Measurements from ENCODE around the gene RBM28. TPM values are rescaled to one million over a fixed set of nuclear protein-coding genes. Genes with fewer than 3 reads are reported as not detected.

The RBM28 gene
- total RNA-seq, 1 experiment from 2014 or later: 31.2 TPM

DNA sequence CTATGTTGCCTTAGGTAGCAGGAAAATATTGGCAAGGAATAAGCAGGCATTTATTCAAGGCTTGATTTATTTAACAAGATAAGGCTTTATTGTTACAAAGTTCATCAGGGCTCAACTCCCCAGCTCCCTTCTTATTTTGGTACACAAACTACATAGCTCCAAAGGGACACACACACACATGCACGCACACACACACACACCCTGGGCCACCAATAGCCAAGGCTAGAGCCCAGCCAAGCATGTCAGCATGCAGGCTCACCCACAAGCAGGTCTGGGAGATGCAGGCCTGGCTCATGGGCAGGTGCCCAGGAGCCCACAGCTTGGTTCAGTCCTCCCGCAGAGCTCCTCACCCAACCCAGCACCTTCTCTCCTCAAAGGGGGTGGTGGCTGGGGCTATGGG, 79.2 kb downstream of the RBM28 start:
- no peak for DNase-seq (ENCODE audit: low read depth)

DNA sequence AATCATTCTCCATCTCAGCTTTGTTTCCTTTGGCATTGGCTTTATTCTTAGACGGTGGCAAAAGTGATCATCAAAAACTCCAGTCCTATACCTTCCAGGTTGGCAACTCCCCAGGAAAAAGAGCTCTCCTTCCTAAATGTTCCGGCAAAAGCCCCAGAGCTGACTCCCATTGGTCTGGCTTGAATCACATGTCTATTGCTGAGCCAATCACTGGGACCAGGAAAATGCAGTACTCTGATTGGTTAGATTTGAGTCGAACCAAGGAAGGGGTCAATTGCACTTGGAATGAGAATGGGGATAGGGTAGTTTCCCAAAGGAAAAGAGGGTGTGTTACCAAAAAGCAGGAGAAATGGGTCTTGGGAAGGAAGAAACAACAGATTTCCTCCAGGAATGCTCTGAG, 80.3 kb downstream of the RBM28 start:
- peak; percentile 23 for DNase-seq (ENCODE audit: low read depth)

DNA sequence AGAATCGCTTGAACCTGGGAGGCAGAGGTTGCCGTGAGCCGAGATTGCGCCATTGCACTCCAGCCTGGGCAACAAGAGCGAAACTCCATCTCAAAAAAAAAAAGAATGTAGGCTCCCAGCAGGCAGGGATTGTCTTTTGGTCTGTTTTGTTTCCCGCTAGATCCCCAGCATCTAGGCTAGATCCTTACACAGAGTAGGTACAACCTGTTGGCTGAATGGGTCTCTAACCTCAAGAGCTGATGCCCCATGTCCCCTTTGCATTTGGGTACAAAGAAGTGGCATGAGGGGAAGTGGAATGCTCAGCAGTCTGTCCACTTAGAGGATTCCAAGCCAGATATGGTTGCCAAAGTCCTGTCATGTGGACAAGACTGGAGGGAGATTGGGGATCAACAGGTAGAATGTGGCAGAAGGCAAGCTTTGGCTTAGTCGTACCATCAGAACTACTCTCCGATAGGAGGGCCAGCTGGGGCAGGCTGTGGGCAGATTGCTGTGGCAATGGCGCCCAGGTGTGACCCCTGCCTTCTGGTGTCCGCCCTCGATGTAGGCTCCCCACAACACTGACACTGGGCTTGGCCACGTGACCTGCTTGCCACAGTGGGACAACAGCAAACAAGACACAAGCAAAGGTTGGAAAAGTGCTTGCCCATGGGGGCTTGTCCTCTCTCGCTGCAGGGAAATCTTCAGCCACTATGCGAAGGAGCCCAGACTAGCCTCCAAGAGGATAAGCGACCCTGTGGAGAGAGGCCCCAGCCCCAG, 81.3 kb downstream of the RBM28 start:
- DNase-seq (ENCODE audit: low read depth): no peak

DNA sequence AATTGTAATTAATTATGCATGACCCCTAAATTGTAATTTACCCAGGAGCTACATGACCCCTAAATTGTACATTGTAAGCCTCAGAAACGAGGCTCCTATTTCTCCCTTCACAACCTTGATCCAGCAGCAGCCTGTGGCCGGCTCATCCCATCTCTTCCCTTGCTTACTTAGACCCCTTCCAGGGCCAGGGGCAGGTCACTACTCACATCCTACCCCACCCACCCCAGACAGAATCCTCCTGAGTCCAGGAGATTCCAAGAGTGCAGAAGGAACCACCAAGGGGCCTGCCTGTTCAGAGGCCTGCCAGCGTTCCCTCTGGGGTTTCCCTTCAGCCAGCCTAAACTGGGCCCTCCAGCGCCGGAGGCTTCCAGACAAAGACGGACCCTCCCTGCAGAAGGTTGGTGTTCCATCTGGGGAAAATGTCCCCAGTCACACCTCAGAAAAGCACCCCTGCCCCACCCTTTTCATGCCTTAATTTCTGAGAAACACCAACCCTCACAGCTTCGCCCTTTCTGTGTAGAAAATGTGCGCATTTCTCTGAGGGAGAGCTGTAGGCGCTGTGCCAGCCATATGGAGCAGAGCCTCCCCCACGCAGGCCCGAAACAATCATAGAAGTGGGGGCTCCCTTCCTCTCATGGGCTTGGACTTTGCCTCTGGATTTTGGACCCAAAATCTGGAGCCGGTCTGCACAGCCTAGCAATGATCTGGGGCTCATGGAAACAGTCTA, 83.5 kb downstream of the RBM28 start:
- DNase-seq (ENCODE audit: low read depth): no peak

DNA sequence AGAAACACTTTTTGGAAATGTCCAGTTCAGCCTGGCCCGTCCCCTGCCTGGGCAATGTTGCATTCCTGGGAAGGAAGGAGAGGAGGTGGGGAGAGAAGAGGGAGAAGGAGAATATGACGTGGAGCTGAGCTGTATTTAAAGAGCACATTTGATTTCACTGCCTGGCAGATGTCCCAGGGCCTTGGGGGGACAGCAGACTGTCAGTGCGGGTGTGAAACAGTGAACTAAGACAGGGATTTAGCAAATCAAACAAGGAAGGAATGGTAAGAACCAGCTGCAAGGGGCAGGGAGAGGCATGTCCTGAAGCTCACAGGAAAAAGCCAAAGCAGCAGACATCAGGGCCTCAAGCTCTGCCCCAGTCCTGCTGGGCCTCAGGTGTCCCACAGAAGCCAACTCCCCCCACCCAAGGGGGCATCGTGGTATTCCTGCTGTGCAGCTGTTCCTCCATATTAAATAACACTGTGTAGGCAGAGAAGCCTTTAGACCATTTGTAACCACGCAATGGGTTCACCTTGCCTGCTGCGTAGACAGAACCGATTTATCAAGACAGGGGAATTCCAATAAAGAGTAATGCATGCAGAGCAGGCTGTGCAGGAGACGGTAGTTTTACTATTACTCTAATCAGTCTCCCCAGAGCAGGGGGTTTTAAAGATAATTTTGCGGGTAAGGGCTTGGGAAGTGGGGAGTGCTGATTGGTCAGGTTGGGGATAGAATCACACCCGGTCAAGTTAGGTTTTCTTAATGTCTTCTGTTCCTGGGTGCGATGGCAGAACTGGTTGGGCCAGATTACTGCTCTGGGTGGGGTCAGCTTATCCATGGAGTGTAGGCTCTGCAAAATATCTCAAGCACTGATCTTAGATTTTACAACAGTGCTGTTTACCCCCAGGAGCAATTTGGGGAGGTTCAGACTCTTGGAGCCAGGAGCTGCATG, 84.3 kb downstream of the RBM28 start:
- peak; percentile 61 for DNase-seq (ENCODE audit: low read depth)

DNA sequence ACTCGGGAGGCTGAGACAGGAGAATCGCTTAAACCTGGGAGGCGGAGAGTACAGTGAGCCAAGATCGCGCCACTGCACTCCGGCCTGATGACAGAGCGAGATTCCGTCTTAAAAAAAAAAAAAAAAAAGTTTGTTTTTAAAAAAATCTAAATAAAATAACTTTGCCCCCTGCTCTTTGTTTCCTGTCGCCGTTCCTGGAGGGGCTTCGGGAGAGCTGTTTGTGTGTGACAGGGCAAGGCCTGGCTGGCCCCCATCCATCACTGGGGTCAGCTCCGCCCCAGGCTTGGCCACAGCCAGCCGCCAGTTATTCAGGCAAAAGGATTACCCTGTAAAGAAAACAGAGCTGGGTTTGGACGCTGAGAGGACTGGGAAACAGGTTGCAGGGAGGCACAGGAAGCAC, 86.2 kb downstream of the RBM28 start:
- no peak for DNase-seq (ENCODE audit: low read depth)

DNA sequence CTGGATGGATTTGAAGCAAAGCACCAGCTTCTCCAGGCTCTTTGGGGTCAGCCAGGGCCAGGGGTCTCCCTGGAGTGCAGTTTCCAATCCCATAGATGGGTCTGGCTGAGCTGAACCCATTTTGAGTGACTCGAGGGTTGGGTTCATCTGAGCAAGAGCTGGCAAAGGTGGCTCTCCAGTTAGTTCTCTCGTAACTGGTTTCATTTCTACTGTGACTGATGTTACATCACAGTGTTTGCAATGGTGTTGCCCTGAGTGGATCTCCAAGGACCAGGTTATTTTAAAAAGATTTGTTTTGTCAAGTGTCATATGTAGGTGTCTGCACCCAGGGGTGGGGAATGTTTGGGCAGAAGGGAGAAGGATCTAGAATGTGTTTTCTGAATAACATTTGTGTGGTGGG, 88.4 kb downstream of the RBM28 start:
- no peak for DNase-seq (ENCODE audit: low read depth)

DNA sequence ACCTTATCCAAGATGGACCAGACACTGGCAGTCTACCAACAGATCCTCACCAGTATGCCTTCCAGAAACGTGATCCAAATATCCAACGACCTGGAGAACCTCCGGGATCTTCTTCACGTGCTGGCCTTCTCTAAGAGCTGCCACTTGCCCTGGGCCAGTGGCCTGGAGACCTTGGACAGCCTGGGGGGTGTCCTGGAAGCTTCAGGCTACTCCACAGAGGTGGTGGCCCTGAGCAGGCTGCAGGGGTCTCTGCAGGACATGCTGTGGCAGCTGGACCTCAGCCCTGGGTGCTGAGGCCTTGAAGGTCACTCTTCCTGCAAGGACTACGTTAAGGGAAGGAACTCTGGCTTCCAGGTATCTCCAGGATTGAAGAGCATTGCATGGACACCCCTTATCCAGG, 89.2 kb downstream of the RBM28 start:
- DNase-seq (ENCODE audit: low read depth): no peak

DNA sequence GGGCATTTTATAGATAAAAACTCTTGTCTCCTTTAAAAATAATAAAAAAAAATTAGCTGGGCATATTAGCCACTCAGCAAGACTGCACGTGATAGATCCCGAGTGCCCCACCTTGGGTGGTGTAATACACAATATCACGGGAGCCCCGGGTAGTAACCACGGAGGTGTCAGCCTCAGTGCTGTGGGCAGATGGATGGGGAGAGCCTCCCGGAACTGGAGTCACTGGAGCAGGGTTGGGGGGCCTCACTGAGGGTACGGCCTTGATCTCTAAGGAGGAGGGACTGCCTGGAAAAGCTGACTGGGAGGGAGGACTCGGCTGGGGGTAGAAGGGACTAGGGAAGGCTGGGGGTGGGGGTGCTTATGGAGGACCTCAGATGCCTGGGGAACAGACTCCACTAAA, 90.0 kb downstream of the RBM28 start:
- no peak for DNase-seq (ENCODE audit: low read depth)

DNA sequence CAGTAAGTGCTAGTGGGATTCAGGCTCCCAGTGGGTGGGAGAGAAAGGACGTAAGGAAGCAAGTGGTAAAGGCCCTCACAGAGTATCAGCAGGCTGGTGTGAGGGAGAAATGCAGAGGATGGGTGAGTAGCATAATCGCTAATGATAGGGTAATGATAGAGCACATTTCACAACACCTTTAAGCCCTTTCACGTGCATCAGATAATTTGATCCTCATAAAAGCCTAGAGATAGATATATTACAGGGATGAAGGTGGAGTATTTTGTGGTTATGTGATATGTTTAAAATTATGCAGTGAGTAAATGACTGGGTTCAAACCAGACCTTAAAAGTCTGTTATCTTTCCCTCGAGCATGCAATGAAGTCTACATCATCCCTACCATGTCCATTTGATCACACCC, 92.4 kb downstream of the RBM28 start:
- DNase-seq (ENCODE audit: low read depth): no peak

Small RNA genes lying within 50 kb of the gene (small RNA-seq; reads per million reads assigned to genes)
- gene RNU7-27P: not detected

Other genes with a start within 250 kb of the RBM28 start
- not detected in 2 replicates for gene LEP, start 102.6 kb downstream of the RBM28 start, total RNA-seq (2014; rRNA removed; shearing (Covaris generic))
- gene PRRT4, start 17.8 kb upstream of the RBM28 start, total RNA-seq (2014; rRNA removed; shearing (Covaris generic)): 0.73 TPM in 1 of 2 replicates, not detected in the other
- gene IMPDH1, start 66.1 kb upstream of the RBM28 start, total RNA-seq (2014; rRNA removed; shearing (Covaris generic)): 69.8 and 71.3 TPM in 2 replicates
- gene HILPDA, start 112.0 kb upstream of the RBM28 start, total RNA-seq (2014; rRNA removed; shearing (Covaris generic)): 12.2 and 14.0 TPM in 2 replicates
- 49.4 and 62.9 TPM in 2 replicates for gene METTL2B, start 132.8 kb upstream of the RBM28 start, total RNA-seq (2014; rRNA removed; shearing (Covaris generic))